Activated effector memory CD4-positive, alpha-beta T cell treated with anti-CD3 and anti-CD28 coated beads, Interleukin-2, amount 50 U/mL, for 16 hours (primary cell): ENCODE results near the gene EIF3CL.
A peak's percentile ranks its signal among the peaks of the same experiment; 100 is the strongest.
"Not testable (repeated sequence)": the region's sequence is repeated elsewhere in the genome, so short reads cannot be mapped to it uniquely, and the experiment has no call there.

Experiments used
- DNase-seq: peaks from one replicate; pipeline ENCODE4 v3.0.0-alpha.2; 2020

Gene EIF3CL

DNA sequence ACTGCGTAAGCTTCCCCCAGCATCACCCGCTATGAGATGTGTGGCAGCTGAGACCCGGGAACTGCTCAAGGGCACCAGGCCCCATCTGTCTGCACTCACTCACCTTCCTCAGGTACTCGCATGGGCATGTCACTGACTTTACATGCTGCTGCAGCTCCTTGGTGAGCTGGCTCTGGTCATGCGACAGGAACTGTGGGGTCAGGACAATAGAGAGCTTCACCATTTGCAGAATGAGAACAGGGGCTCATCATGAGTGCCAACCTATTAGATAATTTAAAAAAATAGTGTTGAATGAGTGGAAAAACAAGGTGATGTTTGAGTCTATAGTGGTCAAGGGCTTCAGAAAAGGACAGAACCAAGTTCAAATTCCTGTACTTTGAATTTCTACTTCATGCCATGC lies 41.0 kb downstream of the EIF3CL start:
- DNase-seq: not testable (repeated sequence)

DNA sequence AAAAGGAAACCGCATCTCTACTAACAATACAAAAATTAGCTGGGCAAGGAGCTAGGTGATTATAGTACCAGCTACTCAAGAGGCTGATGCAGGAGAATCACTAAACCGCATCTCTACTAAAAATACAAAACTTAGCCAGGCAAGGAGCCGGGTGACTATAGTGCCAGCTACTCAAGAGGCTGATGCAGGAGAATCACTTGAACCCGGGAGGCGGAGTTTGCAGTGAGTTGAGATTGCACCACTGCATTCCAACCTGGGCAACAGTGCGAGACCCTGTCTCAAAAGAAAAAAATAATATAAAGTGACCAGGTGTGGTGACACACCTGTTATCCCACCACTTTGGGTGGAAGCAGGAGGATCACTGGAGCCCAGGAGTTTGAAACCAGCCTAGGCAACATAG lies 65.4 kb downstream of the EIF3CL start:
- not testable (repeated sequence) for DNase-seq

DNA sequence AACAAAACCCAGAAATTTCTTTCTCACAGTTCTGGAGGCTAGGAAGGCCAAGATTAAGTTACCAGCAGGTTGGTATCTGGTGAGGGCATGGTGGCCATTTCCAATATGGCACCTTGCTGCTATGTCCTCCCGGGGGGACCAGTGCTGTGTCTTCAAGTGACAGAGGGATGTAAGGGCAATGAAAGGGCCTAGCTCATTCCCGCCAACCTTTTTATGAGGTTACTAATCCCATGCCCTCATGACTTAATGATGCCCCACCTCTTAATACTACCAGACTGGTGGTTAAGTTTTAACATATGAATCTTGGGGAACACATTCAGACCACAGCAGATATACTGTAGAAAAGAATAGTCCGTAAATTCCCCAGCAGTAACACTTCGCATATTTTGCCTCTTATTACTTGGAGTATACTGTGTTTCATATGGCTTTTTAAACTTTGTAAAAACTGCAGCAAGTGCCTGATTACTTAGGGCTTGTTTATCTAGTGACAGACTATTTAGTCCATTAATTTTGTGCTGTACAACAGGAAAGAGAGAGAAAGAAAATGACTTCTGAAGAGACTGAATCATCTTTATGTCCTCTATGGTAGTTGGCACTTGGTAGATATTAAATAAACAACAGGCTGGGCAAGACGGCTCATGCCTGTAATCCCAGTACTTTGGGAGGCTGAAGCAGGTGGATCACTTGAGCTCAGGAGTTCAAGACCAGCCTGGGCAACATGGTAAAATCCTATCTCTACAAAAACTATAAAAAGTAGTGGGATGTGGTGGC lies 66.5 kb downstream of the EIF3CL start:
- not testable (repeated sequence) for DNase-seq

DNA sequence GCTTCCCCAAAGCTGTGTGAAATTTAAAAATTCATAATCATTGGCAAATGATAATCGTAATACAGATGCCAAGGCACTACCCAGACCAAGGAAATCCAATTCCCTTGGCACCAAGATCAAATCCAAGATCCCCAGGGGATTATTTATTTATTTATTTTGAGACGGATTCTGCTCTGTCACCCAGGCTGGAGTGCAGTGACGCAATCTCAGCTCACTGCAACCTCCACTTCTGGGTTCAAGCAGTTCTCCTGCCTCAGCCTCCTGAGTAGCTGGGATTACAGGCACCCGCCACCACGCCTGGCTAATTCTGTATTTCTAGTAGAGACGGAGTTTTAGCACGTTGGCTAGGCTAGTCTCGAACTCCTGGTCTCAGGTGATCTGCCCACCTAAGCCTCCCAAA lies 68.0 kb downstream of the EIF3CL start:
- DNase-seq: not testable (repeated sequence)

DNA sequence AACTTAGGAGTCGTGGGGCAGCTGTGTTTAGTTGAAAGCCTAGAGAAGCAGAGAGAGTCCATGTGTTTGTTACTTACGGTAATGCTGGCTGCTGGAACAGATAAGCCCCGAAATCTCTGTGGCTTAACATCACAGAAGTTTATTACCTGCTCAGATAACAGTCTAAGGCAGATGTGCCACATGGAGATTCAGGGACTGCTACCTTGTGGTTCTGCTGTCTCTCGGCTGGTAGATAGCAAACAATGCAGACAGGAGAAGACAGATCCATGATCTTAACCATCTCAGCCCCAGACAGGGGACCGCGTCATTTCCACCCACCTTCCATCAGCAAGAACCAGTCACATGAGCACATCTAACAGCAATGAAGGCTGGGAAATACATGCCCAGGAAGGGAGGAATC lies 71.0 kb downstream of the EIF3CL start:
- not testable (repeated sequence) for DNase-seq

DNA sequence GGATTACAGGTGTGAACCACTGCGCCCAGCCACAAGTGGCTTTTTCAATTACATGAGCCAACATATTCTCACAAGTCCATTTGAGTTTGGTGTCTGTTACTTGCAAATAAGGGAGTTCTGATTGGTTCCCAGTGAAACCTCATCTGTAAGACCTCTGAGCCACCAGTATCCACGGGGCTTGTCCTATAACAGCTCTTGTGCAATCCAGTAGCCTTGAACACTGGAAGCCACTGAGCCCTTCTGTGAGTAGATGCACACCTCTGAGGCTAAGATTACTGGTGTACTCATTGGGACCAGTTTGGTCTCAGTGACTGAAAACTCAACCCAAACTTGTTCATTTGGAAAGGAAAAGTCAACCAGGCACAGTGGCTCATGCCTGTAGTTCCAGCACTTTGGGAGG lies 72.7 kb downstream of the EIF3CL start:
- DNase-seq: not testable (repeated sequence)

DNA sequence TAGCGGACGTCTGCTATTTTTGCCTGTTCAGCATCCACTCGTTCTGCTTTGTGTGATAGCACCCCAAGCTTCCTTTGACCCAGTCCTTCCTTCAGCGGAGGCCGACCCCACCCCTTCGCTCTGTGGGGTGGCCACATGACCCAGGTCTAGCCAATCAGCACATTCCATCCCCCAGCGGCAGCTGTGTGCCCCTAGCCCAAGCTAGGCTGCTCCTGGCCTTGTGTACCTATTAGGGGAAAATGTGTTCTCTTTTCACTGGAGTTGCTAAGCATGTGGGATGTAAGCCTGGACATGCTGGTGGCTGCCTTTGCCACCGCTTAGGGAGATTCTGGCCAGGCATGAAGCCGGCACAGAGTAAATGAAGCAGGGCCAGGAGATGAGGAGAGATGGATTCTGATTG lies 73.4 kb downstream of the EIF3CL start:
- peak; percentile 58 for DNase-seq
